Stimulated activated CD8-positive, alpha-beta memory T cell treated with anti-CD3 and anti-CD28 coated beads, Interleukin-15, amount 100 ng/mL, for 48 hours (primary cell): ENCODE data around the gene SDK2.

Experiments used
- DNase-seq, 2 donors: peaks; one replicate each; pipeline ENCODE4 v3.0.0-alpha.2; 2020; ENCODE audit warnings: low read depth in 2 of 2

The SDK2 gene

GRCh38 chr17:73427198-73427597, 217.0 kb downstream of the SDK2 start:
- no peak for DNase-seq

GRCh38 chr17:73424571-73424970, 219.7 kb downstream of the SDK2 start:
- no peak for DNase-seq

- DNase-seq, result no peak
These were observed 220.4 kb downstream of the SDK2 start for GRCh38 chr17:73423806-73424205.

GRCh38 chr17:73423159-73423715, 221.0 kb downstream of the SDK2 start:
- DNase-seq, result no peak

- no peak for DNase-seq
These were observed 222.1 kb downstream of the SDK2 start for GRCh38 chr17:73422121-73422520.

- no peak for DNase-seq
These were observed 223.3 kb downstream of the SDK2 start for GRCh38 chr17:73420897-73421296.

GRCh38 chr17:73419881-73420280, 224.4 kb downstream of the SDK2 start:
- DNase-seq, result no peak

- no peak for DNase-seq
These were observed 225.2 kb downstream of the SDK2 start for GRCh38 chr17:73419051-73419450.

GRCh38 chr17:73415782-73416181, 228.5 kb downstream of the SDK2 start:
- no peak for DNase-seq

GRCh38 chr17:73414171-73414955, 229.9 kb downstream of the SDK2 start:
- DNase-seq, result no peak

GRCh38 chr17:73412914-73413313, 231.3 kb downstream of the SDK2 start:
- no peak for DNase-seq

- DNase-seq, result no peak
These were observed 232.9 kb downstream of the SDK2 start for GRCh38 chr17:73411313-73411747.

GRCh38 chr17:73410586-73411312, 233.5 kb downstream of the SDK2 start:
- no peak for DNase-seq

GRCh38 chr17:73404246-73404645, 240.0 kb downstream of the SDK2 start:
- no peak for DNase-seq

- DNase-seq, result no peak
These were observed 241.8 kb downstream of the SDK2 start for GRCh38 chr17:73402466-73402865.

GRCh38 chr17:73401911-73402310, 242.3 kb downstream of the SDK2 start:
- no peak for DNase-seq

GRCh38 chr17:73400915-73401545, 243.2 kb downstream of the SDK2 start:
- no peak for DNase-seq

GRCh38 chr17:73399056-73399455, 245.2 kb downstream of the SDK2 start:
- no peak for DNase-seq

GRCh38 chr17:73397856-73398540, 246.2 kb downstream of the SDK2 start:
- DNase-seq, result no peak

- DNase-seq, result no peak
These were observed 246.9 kb downstream of the SDK2 start for GRCh38 chr17:73397278-73397826.
